ENCODE measurements around the gene CNOT10.

- TF ChIP-seq CTCF (conservative IDR thresholded peaks at IDR 0.05; ENCODE audit: low read depth, low read length), result no peak
- no peak for TF ChIP-seq EZH2 (IDR thresholded peaks at IDR 0.05; ENCODE audit: low read length, unreplicated experiment)
- no peak for TF ChIP-seq EZH2phosphoT487 (IDR thresholded peaks at IDR 0.05; ENCODE audit: borderline replicate concordance, low read length)
Observed at GRCh38 chr3:32755761-32756160, 70.8 kb downstream of the CNOT10 start.
